Measurements from ENCODE around the gene MYO1B.
A peak's percentile ranks its signal among the peaks of the same experiment; 100 is the strongest.

The MYO1B gene

DNA sequence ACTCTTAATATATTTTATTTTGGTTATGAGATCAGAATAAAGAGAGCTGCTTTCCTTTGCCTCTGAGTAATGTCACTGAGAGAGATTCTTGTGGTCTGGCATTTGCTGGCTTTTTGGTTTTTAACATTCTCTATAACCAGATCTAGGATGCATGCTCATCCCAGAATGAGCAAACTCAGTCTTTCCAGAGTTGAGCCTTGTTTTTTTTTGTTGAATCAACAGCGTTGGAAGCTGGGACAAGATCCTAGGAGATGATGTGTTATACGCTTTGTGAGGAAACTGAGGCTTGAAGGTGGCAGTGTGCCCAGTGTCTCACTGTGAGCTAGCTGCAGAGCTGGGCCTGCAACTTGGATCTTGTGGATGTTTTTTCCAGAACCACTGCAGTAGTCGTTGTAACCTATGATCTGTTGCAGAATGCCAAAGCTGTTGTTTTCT, 19.5 kb downstream of the MYO1B start:
- no peak for DNase-seq

DNA sequence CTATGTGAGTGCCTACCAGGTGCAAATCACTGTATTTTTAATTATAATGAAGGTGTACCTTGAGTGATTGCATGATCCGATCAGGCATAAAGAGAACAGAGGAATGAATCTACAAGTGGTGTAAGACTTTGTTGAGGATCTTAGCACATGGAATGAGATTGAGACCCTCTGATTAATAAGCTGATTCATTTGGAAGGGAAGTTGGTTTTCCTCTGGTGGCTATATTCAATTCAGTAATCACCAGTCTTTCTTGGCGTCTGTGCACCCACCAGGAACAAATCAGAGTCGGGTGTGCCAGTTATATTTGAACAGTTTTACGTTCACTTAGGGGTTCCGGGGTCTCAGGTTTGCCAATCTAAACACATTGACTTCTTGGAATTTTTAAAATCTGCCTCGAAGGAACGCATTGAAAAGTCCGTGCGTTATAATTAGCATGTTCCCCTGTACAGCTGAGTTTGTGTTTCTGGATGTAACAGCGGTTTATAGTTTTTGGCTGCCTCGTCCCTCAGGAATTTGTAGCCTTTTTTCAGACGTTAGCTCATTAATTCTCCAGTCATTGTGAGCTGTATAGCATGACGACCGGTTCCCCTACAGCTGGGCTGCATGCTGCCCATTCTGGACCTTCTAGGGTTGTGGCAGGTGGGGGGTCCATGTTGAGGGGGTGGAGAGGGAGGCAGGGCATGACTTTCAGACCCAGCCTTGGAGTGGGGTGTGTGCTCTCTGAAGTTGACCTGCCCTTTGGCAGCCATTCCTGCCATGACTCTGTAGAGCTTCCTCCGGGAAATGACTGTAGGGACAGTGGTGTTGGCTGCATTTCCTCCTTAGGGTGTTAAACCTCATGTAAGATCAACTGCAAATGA, 20.3 kb downstream of the MYO1B start:
- no peak for DNase-seq

DNA sequence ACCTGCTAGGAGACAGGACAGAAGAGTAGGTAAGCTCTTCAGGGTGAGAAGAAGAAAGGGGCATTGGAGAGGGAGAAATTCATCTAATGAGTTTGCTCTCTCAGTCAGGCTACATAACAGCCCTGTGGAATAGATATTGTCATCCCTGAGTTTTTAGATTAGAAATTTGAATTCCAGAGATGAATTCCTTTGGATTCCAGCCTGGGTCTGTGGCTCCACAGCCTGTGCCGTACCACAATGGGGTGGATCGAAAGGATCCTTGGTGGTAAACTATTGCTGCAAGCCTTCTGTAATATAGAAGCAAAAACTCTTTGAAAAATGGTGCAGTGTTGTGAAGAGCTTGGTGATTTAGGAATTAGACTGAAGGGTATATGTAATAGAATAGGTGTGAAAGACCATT, 21.0 kb downstream of the MYO1B start:
- DNase-seq, result no peak

DNA sequence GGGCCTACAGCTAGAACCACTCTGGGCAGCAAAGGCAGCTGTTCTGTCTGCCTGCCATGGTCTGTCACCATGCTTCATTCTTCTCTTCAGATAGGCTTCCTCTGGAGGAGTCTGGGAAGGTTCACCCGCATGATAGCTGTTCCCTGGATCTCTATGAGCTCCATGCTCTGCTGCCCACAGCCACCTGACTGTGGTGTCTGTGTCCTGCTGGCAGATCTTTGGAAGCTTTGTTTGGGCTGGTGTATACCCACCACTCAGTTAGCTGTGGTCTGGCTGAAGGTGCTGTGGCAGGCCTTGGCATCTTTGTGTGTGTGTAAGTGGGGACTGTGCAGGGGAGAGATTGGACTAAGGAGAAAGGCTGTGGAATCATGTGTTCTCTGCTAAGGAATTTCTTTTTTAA, 23.4 kb downstream of the MYO1B start:
- DNase-seq, result no peak

DNA sequence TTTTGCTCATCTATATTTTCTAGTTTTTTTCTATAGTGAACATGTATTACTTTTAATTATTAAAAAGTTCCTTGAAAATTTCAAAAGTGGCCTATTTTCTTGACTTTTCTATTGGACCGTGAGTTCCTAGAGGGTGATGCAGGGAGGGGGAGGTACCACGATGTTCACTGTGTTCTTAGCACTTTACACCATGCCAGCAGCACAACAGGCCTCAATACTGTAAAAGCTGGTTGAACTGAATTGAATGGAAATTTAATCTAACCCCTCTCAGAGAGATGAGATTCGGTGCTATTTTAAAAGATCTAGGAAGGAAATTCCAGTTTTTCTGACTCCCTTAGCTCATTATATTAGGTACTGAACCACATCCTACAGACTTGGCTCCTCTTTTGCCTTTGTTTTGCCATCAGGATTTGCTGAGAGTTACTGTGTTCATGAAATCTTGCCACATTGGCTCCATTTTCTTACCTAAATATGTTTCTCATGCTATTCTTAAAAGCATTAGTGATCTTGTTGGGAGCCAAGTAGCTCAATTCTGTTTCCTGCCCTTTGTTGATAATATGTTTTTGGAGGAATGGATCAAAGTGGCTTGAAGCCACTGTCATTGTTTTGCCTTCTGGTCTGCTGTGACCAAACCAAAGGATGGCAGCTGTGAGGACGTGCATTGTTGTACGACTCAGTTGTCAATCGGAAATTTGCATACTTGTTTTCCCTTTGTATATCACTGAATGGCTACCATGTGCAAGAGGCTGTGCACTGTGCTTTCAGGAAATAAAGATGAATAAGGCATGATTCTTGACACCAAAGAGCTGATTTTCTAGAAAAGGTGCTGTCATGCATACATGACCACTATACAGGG, 25.3 kb downstream of the MYO1B start:
- DNase-seq, result no peak

DNA sequence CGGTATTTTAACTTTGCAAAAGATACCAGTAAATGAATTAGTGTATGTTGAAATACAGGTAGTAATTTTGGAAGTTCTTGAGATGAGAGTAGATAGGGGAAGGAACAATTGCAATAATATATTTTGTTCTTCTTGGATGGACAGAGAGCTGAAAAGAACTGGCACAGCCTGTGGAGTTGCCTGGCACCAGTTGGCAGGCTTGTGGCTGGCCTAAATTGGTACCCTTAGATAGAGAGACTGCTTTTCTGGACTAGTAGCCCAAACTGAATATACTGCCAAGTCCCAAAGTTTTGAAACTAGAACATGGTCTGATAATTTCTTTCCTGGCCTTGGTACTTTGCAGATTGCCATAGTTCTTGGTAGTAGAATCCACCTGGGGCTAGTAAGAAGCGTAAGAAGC, 26.9 kb downstream of the MYO1B start:
- no peak for DNase-seq

DNA sequence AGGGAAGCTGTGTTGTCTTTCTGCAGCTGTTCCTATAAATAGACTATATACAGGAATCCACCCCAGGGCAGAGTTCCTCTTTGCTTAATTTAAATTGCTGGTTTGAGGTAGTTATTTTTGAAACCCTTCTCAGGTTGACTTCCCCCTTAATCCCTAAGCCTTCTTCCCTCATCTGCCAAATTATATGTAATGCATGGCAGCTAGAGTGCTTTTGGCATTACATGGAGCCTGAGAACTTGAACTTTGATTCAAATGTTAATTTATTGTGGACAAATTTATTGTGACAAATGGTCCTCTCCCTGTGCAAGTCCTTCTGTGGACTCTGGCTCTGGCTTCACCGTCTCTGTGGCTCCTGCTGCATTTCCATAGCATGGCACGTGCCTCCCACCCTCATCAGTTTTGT, 29.2 kb downstream of the MYO1B start:
- peak; percentile 44 for DNase-seq

DNA sequence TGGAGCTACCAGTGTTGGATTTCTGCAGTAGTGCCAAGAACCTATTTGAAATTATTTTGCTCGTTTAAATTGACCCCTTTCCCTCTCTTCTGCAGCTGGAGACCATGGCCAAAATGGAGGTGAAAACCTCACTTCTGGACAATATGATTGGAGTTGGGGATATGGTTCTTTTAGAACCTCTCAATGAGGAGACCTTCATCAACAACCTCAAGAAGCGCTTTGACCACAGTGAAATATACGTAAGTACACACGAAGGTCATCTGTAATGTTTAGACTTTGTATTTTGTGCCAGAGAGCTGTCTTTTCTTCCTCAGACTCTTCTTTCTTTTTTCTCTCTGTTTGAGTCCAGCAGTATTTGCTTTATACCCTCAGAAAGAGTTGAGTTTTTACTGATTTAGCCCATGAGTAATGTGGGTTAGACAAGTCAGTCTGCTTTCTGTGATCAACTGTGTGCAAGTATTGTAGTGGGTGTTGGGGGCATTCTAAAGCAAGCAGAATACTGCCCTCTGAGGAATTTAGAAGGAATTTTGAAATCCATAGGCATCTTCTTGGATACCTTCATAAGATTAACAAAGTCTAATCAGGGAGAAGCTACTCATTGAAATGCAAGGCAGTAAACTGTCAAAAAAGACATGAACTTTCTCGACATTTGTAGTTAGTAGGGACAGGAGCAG, 31.7 kb downstream of the MYO1B start:
- no peak for DNase-seq

DNA sequence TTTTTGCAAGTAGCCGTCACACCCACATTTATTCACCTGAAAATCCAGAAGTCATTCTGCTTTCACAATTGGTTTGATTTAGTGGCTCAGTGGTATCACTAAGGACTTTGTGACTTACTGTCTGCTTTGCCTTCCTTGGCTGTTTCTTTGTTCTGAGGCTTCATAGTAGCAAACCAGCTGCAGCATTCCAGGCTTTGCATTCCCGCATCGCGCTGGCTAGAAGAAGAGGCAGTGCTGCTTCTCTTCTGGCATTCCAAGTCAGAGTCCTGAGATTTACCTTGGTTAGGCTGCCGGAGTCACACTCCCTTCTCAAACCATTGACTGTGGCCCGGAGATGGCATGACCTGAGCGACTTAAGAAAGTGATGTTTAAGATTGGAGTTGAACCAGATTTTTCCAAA, 35.1 kb downstream of the MYO1B start:
- DNase-seq, result no peak

DNA sequence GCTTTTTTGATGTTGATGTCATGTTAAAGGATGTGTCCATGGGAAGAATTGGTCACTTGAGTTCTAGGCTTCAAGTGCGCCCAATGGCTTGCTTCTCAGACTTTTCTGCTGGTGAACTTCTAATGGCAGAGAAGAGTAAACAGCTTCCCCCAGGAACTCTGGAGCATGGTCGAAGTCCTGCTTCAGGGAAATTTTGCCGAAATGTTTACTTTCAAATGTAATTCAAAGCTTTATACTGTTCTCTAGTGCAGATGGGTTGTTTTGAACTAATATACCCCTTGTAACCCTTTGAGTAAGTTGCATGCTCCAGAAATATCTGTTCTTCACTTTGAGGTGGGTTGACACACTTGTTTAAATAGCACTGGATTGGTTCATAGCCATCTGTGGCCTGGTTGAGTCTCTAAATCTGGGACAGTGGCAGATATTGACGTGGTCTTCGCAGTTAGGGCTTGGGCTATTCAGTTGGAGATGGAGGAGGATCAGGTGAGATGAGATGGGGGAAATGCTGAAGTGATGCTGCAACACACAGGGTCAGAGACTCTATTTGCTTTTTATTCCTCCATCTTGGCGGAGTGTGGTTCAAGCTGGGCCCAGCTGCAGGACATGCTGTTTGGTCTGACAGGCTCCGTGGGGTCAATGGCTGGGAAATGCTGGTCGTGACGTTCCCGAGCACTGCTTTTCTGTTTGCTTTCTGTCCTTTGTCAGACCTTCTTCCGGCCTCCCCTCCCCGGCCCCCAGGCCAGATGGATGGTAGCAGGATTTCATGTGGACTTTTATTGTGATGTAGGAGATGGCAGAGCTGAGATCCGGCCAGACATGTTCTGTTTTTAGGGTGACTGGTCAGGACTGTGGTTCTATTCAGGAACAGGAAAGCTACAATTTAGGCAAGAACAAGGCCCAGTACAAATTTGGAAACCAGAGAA, 35.9 kb downstream of the MYO1B start:
- no peak for DNase-seq

DNA sequence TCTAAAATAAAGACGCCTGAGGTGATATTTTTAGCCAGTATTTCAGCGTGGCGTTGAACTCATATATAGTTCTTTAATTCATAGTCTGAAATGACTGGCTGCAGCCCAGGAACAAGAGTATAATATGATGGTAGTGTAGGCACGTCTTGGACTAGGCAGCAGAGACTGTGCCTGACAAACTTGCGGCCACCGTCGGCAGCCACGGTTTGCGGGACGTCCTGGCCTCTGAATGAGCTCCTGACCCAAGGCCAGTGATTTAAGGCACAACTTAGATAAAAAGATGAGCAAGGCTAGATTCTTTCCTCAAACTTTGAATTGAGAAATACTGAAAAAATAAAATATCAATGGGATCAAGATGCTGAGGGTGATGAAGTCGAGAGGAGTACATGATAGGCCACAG, 40.0 kb downstream of the MYO1B start:
- no peak for DNase-seq

DNA sequence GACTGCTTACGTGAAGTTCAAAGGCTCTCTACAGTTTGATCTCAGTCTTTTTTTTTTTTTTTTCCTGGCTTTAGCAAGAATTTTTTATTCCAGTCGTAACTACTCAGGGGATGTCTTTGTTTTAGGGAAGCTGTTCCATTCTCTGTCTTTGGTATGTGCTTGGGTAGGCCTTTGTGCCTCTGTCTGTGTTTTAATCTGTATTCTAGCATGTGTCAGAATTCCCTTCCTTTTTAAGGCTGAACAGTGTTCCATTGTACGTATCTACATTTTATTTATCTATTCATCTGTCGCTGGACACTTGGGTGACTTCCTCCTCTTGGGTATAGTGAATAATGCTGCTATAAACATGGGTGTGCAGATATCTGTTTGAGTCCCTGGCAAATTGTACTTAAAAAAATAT, 42.6 kb downstream of the MYO1B start:
- no peak for DNase-seq

DNA sequence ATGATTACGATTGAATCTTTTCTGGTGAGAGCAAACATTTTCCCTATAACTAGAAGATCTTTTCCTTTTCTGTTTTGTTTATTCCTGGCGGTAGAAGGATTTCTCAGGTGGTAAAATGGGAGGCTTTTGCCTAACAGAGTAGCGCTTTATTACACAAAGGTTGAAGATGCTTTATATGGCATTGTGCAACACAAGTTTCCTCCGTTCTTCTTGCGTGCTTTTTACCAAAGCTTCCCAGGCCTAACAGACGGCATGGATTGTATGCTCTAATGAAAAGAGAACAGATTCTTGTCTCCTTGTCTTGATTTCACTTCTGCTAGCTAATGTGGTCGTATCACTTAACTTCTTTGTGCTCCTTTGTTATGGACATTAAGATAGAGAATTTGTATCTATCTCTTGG, 43.8 kb downstream of the MYO1B start:
- DNase-seq, result no peak

DNA sequence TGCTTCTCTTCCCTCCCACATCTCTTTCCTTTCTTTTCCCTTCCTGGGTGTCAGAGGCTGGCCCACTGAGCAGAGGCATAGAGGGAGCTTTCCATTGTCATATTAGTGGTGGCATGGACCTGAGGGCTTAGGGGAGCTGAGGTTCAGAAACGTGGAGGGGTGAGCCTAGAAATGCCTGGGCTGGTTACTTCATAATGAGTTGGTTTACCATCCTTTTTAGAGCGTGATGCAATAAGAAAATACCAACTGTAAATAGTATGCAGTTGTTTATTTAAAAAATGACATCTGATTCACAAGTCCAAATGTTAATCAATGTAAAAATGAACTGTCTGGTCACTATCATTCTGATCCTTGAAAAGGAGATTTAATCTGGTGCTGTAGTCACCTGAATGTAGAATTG, 46.3 kb downstream of the MYO1B start:
- no peak for DNase-seq

DNA sequence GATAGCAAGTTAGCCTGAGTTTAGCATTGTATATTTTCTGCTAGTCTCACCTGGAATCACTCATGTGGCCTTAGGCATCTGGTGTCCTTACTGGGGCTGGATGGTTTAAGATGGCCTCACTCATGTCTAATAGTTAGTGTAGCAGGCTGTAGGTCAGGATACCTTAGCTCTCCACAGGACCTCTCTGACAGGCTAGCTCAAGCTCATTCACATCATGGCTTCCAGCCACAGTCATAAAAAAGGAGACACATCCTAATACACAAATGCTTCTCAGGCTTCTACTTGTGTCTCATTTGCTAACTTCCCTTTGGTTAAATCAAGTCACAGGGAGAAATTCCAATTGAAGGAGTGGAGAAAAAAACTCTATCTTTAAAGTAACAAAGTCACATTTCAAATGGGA, 47.7 kb downstream of the MYO1B start:
- DNase-seq, result no peak

DNA sequence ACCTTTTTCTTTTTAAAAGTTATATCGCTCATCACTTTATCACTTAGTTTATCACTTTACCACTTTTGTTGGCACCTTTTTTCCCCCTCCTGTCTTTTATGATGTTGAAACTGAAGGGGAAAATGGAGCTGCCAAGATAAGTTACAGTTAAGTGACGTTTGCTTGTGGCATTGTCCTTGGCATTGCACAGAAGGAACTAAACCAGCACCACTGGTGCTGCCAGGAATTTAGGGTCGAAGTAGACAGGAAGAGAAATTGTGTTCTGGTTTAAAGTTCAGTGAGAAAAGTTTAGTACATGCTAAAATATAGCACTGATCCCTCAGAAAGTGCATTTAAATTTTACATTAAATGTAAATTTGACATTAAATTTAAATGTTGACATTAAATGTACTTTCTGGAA, 49.9 kb downstream of the MYO1B start:
- no peak for DNase-seq

DNA sequence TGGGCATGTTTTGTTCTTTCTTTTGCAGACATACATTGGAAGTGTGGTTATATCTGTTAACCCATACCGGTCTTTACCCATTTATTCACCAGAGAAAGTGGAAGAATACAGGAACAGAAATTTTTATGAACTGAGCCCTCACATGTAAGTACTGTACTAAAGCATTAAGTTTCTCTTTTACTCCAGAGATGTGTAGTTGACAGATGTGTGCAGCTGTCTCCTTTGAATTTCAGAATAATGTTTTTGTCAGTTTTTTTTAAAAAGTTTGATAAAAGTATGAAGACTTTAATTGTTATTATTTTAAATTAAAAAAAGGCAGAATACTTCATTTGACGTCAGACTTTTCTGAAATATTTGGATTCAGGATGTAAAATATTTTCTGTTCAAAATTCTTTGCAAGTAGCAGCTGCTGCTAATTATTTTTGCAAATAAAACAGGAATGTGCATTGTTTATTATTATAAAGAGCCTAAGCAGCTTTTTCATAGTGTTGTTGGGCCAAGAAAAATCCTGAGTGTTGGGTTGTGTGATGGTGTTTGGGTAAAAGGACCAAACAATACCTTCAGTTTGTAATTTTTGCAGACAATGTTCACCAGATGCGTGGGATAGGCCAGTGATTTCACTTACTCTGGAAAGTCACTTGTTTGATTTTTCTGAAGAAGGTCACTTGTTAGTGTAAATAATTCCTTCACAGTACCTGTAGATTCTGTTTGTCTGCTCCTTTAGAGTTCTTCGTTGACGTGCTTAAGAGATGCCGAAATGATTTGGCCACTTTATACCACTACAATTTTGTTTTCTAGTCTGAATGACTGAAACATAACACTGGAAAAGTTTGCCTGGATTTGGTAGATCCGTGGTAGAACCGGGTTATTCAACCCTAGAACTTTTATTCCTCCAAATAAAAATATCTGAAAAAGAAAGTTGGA, 51.1 kb downstream of the MYO1B start:
- DNase-seq, result no peak

DNA sequence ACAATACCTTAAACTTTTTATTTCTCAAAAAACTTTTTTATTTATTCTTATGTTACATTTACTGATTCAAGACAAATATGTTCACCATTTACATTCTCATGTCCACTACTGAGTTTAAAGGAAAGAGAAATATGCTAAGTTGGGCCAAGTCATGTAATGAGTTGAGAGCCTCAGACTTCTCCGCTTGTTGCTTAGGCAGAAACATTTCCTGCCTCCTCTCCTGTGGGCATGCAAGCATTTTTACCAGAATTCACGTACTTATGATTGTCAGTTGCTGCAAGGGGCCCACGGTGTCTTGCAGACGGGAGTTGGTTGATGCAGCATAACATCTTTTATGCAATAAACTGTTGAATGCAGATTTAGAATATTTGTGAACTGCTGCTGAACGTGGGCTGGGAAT, 51.8 kb downstream of the MYO1B start:
- DNase-seq, result no peak

DNA sequence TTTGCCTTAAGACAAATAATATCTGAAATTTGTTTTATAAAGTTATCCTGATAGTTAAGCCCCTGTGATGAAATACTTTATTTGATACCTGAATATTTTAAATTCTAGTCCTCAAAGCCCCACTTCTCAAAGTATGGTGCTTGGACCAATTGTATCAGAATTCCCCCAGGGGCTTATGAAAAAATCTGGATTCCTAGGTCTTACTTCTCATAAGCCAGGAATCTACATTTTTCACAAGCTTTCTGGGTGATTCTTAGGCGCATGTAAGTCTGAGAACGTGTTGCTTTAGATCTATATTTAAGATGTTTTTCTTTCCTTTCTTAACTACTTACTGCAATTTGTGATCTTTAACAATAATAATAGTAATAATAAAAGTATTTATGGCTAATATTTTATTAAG, 53.1 kb downstream of the MYO1B start:
- DNase-seq, result no peak

DNA sequence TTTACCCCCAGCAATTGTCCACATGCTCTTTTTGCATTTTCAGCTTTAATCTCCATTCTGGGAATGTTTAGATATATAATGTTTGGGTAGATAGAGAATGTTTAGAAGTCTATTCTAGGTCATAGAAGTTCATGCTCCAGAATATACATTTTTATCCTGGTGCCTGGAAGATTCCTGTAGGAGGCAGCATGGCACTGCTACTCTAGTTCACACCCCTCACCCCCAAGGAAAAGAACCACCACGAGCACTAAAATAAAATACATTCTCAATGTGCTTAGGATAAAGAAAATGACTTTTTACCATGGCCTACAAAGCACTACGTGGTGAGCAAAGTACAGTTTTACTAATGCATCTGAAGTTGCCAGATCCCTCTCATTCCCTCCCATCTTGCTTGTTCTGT, 53.8 kb downstream of the MYO1B start:
- DNase-seq, result no peak

DNA sequence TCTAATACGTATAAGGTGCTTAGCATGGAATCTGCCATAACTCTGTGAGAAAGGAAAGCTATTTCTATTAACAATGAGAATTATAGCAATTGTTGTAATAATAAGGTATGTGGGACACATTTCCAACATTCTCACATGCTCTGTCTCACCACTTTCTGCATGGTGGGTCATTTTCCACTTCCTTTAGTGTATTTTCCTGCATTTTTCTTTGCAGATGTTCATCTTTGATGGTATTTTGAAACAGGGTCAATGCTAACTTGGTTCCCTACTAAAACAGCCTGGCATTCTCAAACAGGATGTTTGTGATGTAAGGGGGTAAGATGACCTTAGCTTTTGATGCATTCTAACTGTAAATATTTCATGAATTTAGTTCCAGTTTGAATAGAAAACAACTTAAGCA, 54.7 kb downstream of the MYO1B start:
- DNase-seq, result no peak

Data from COR-L47 (cell line).